Measurements from ENCODE around the gene G6PC1. TPM values are rescaled to one million over a fixed set of nuclear protein-coding genes. Genes with fewer than 3 reads are reported as not detected.
A peak's percentile ranks its signal among the peaks of the same experiment; 100 is the strongest.
"Not testable (repeated sequence)": the region's sequence is repeated elsewhere in the genome, so short reads cannot be mapped to it uniquely, and the experiment has no call there.

G6PC1 gene
- total RNA-seq, 6 experiments from 2014 or later = 64.5 to 505 (median 185) TPM

DNA sequence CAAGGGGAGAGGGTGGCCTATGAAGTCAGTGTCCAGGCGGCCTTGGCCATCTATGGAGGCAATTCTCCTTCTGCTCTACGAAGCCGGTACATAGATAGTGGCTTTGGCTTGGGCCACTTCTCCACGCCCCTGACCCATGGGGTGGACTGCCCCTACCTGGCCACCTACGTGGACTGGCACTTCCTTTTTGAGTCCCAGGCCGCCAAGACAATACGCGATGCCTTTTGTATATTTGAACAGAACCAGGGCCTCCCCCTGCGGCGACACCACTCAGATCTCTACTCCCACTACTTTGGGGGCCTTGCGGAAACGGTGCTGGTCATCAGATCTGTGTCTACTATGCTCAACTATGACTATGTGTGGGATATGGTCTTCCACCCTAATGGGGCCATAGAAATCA is 32.3 kb upstream of the G6PC1 start:
- WGBS (ENCODE audit: insufficient coverage, low coverage, low lambda C conversion rate, missing lambda C conversion rate) = 33% methylated on average over 10 of the region's 12 CpGs
- ATAC-seq = no peak
- TF ChIP-seq, protein P1, sequence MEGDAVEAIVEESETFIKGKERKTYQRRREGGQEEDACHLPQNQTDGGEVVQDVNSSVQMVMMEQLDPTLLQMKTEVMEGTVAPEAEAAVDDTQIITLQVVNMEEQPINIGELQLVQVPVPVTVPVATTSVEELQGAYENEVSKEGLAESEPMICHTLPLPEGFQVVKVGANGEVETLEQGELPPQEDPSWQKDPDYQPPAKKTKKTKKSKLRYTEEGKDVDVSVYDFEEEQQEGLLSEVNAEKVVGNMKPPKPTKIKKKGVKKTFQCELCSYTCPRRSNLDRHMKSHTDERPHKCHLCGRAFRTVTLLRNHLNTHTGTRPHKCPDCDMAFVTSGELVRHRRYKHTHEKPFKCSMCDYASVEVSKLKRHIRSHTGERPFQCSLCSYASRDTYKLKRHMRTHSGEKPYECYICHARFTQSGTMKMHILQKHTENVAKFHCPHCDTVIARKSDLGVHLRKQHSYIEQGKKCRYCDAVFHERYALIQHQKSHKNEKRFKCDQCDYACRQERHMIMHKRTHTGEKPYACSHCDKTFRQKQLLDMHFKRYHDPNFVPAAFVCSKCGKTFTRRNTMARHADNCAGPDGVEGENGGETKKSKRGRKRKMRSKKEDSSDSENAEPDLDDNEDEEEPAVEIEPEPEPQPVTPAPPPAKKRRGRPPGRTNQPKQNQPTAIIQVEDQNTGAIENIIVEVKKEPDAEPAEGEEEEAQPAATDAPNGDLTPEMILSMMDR (IDR thresholded peaks at IDR 0.05) = no peak
- H3K27ac ChIP-seq = peak overlapping the region in 1 of 3 donors; percentile 74
- no peaks in the 10 kb centered on the region for H3K9me3 ChIP-seq
- peaks cover 0 to 10% (median 0%) of the 10 kb centered on the region in 4 donors for H3K36me3 ChIP-seq
- no peaks in the 10 kb centered on the region for H3K27me3 ChIP-seq
- peak overlapping the region; percentile 45 to 72 (median 62) for H3K4me3 ChIP-seq
- DNase-seq = peak in 1 of 3 donors; percentile 42
- H3K4me1 ChIP-seq = peaks cover 0 to 60% (median 21%) of the 10 kb centered on the region in 4 donors
- intact Hi-C loops (cut with DNase I) = no loop called here

GRCh38 chr17:42871647-42872046 is 29.0 kb upstream of the G6PC1 start:
- H3K36me3 ChIP-seq = peaks cover 0 to 16% (median 4%) of the 10 kb centered on the region in 4 donors
- ATAC-seq (no peak), DNase-seq (no peak)
- TF ChIP-seq POLR2A (IDR thresholded peaks at IDR 0.05) = no peak
- TF ChIP-seq, protein P1 (IDR thresholded peaks at IDR 0.05) = no peak
- no peaks in the 10 kb centered on the region for H3K27me3 ChIP-seq
- no peak overlapping the region for H3K27ac ChIP-seq
- intact Hi-C loops (cut with DNase I) = no loop called here
- H3K9me3 ChIP-seq = no peaks in the 10 kb centered on the region
- peaks cover 0 to 30% (median 9%) of the 10 kb centered on the region in 4 donors for H3K4me1 ChIP-seq
- peak overlapping the region in 1 of 3 donors; percentile 72 for H3K4me3 ChIP-seq
- 65% methylated on average over 4 of the region's 4 CpGs for WGBS (ENCODE audit: insufficient coverage, low coverage, low lambda C conversion rate, missing lambda C conversion rate)

DNA sequence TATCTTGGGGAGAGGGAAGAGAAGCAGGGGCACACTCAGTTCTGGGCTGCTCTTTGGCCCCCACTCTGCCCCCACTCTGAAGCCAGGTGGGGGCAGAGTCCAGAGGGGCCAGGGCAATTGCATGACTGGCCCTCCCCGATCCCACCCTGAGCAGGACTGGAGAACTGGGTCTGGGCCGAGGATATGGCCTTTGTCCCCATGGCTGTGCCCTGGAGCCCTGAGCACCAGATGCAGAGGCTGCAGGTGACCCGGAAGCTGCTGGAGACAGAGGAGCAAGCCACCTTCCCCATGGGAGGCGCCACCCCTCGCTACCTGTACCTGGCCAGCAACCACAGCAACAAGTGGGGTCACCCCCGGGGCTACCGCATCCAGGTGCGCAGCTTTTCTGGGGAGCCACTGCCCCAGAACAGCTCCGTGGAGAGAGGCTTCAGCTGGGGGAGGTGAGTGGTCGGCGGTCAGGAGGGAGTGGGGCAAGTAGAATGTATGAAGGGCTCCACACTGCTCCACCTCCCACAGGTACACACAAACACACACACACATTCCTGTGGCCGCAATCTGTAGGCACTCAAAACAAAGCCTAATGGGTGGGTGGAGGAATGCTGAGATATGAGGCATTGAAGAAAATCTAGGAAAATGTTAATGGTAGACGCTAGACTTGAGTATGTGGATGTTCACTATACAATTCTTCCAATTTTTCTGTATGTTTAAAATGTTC is 28.2 kb upstream of the G6PC1 start:
- DNase-seq = peak in 1 of 3 donors; percentile 55
- H3K4me1 ChIP-seq = peaks cover 0 to 36% (median 9%) of the 10 kb centered on the region in 4 donors
- intact Hi-C loops (cut with DNase I) = no loop called here
- H3K27ac ChIP-seq = no peak overlapping the region
- peak in 3 of 4 donors; percentile 8 to 16 (median 8) for ATAC-seq
- TF ChIP-seq POLR2A (IDR thresholded peaks at IDR 0.05) = no peak
- TF ChIP-seq, protein P1 (IDR thresholded peaks at IDR 0.05) = no peak
- WGBS (ENCODE audit: insufficient coverage, low coverage, low lambda C conversion rate, missing lambda C conversion rate) = 92% methylated on average over 4 of the region's 13 CpGs
- peaks cover 0 to 16% (median 4%) of the 10 kb centered on the region in 4 donors for H3K36me3 ChIP-seq
- no peaks in the 10 kb centered on the region for H3K27me3 ChIP-seq
- H3K4me3 ChIP-seq = no peak overlapping the region
- no peaks in the 10 kb centered on the region for H3K9me3 ChIP-seq

GRCh38 chr17:42873315-42873714 is 27.3 kb upstream of the G6PC1 start:
- 56% methylated on average over 2 of the region's 6 CpGs for WGBS (ENCODE audit: insufficient coverage, low coverage, low lambda C conversion rate, missing lambda C conversion rate)
- H3K4me1 ChIP-seq = peaks cover 0 to 45% (median 12%) of the 10 kb centered on the region in 4 donors
- ATAC-seq = no peak
- H3K9me3 ChIP-seq = no peaks in the 10 kb centered on the region
- H3K4me3 ChIP-seq = no peak overlapping the region
- TF ChIP-seq, protein P1 (IDR thresholded peaks at IDR 0.05) = no peak
- TF ChIP-seq POLR2A (IDR thresholded peaks at IDR 0.05) = no peak
- H3K27me3 ChIP-seq = no peaks in the 10 kb centered on the region
- intact Hi-C loops (cut with DNase I) = no loop called here
- DNase-seq = no peak
- peaks cover 0 to 16% (median 4%) of the 10 kb centered on the region in 4 donors for H3K36me3 ChIP-seq
- H3K27ac ChIP-seq = no peak overlapping the region

DNA sequence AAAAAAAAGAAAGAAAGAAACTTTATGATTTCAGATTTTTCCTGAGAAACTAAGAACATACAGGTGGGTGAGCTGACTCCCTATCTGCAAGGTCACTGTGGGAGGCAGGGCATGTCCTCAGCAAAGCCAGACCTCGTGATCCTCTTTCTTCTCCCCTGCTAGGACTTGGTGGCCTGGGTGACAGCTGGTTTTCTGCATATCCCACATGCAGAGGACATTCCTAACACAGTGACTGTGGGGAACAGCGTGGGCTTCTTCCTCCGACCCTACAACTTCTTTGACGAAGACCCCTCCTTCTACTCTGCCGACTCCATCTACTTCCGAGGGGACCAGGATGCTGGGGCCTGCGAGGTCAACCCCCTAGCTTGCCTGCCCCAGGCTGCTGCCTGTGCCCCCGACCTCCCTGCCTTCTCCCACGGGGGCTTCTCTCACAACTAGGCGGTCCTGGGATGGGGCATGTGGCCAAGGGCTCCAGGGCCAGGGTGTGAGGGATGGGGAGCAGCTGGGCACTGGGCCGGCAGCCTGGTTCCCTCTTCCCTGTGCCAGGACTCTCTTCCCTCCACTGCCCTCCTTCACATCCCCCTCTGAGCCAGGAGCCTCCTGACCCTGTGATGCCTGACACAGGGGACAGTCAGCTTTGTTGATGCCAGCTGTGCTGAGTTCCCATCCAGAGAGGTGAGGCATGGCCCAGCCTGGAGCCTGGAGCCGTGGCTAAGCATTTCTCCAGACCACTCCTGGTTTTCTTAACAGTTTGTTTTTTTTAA is 26.5 kb upstream of the G6PC1 start:
- DNase-seq; H3K27me3 ChIP-seq; H3K4me3 ChIP-seq; H3K9me3 ChIP-seq; H3K27ac ChIP-seq; intact Hi-C loops (cut with DNase I); ATAC-seq: not testable (repeated sequence)
- WGBS (ENCODE audit: insufficient coverage, low coverage, low lambda C conversion rate, missing lambda C conversion rate) = 66% methylated on average over 2 of the region's 12 CpGs
- Histone ChIP-seq H3K4me1 (peaks cover 0 to 49% (median 15%) of the 10 kb centered on the region in 4 donors), H3K36me3 (peaks cover 0 to 16% (median 4%) of the 10 kb centered on the region in 4 donors)
